GM12878 (cell line): ENCODE measurements around the gene COL1A1. TPM values are rescaled to one million over a fixed set of nuclear protein-coding genes. Genes with fewer than 3 reads are reported as not detected.
A peak's percentile ranks its signal among the peaks of the same experiment; 100 is the strongest.

ENCODE experiments used
- ATF7 ChIP-seq: fragments of 450-650 bp; IDR thresholded peaks from 2 replicates; pipeline ENCODE4 v1.6.1; 2016; ENCODE audit warnings: low read depth, mild to moderate bottlenecking
- BCL11A ChIP-seq: IDR thresholded peaks from 2 replicates; pipeline ENCODE4 v1.6.1; 2011; ENCODE audit warnings: low read depth, low read length
- BHLHE40 ChIP-seq, 2 experiments: fragments of 450-650 bp in 1 of 2; IDR thresholded peaks; 2 replicates each; pipeline ENCODE4 v1.6.1; 2011 to 2017; ENCODE audit warnings: low read depth in 2 of 2, borderline replicate concordance in 1 of 2, improper control_type of control experiment in 1 of 2, low read length in 1 of 2, mild to moderate bottlenecking in 1 of 2
- CHD1 ChIP-seq: IDR thresholded peaks from 2 replicates; pipeline ENCODE4 v1.6.1; 2012; ENCODE audit warnings: low read depth, low read length, improper control_type of control experiment
- ELK1 ChIP-seq: IDR thresholded peaks from 2 replicates; pipeline ENCODE4 v1.6.1; 2012; ENCODE audit warnings: low read depth, low read length, improper control_type of control experiment
- ESRRA ChIP-seq: IDR thresholded peaks from 2 replicates; pipeline ENCODE4 v1.6.1; 2012; ENCODE audit warnings: mild to moderate bottlenecking, low read length, improper control_type of control experiment
- GABPA ChIP-seq: IDR thresholded peaks from 2 replicates; pipeline ENCODE4 v1.6.1; 2014; ENCODE audit warnings: antibody characterized with exemption, low read depth, mild to moderate bottlenecking, inconsistent platforms
- HDAC2 ChIP-seq: fragments of 200-600 bp; sonication (generic); IDR thresholded peaks from 2 replicates; pipeline ENCODE4 v1.6.1; 2017
- IKZF1 ChIP-seq: fragments of 450-650 bp; conservative IDR thresholded peaks from 2 replicates; pipeline ENCODE4 v1.6.1; 2017; ENCODE audit warnings: antibody characterized with exemption, mild to moderate bottlenecking
- IKZF2 ChIP-seq, 2 experiments: fragments of 450-650 bp; IDR thresholded peaks; 2 replicates each; pipeline ENCODE4 v1.6.1; 2017; ENCODE audit warnings: mild to moderate bottlenecking in 2 of 2, moderate library complexity in 2 of 2
- KAT2A ChIP-seq: conservative IDR thresholded peaks from 2 replicates; pipeline ENCODE4 v1.6.1; 2011; ENCODE audit warnings: low read depth, low read length; ENCODE audit not compliant: control insufficient read depth
- NKRF ChIP-seq: fragments of 450-650 bp; conservative IDR thresholded peaks from 2 replicates; pipeline ENCODE4 v1.6.1; 2017; ENCODE audit warnings: mild to moderate bottlenecking, moderate library complexity
- NR2C2 ChIP-seq: IDR thresholded peaks from 2 replicates; pipeline ENCODE4 v1.6.1; 2011; ENCODE audit warnings: borderline replicate concordance, low read depth; ENCODE audit not compliant: control insufficient read depth, insufficient read length
- NRF1 ChIP-seq: conservative IDR thresholded peaks from 2 replicates; pipeline ENCODE4 v1.6.1; 2011; ENCODE audit warnings: mild to moderate bottlenecking, low read depth, low read length, improper control_type of control experiment
- RFX5 ChIP-seq: IDR thresholded peaks from 2 replicates; pipeline ENCODE4 v1.6.1; 2011; ENCODE audit warnings: low read depth, low read length, improper control_type of control experiment
- SPI1 ChIP-seq: IDR thresholded peaks from 2 replicates; pipeline ENCODE4 v1.6.1; 2011; ENCODE audit warnings: low read depth, mild to moderate bottlenecking, low read length, moderate library complexity, borderline replicate concordance; ENCODE audit not compliant: insufficient read depth
- SUZ12 ChIP-seq: fragments of 200-600 bp; sonication (generic); IDR thresholded peaks from one replicate; pipeline ENCODE4 v1.6.1; 2018; ENCODE audit warnings: antibody characterized with exemption, mild to moderate bottlenecking; ENCODE audit not compliant: unreplicated experiment
- TBL1XR1 ChIP-seq: IDR thresholded peaks from 2 replicates; pipeline ENCODE4 v1.6.1; 2012; ENCODE audit warnings: low read depth, low read length, improper control_type of control experiment
- TCF12 ChIP-seq: IDR thresholded peaks from 2 replicates; pipeline ENCODE4 v1.6.1; 2011; ENCODE audit warnings: low read depth, mild to moderate bottlenecking, low read length
- TCF3 ChIP-seq: IDR thresholded peaks from 2 replicates; pipeline ENCODE4 v1.6.1; 2012; ENCODE audit warnings: low read depth, mild to moderate bottlenecking, low read length, borderline replicate concordance; ENCODE audit not compliant: insufficient read depth
- polyA plus RNA-seq, 11 experiments: library from polyadenylated mRNA; depleted of rRNA in 4 of 11; unstranded in 6 of 11; stranded (reverse) in 5 of 11; fragments of >200 nt; fragmentation: Nextera tagmentation in 4 of 11; fragmentation: Illumina TruSeq in 1 of 11; extraction: Ambion mirVana in 4 of 11; extraction: Trizol in 1 of 11; gene quantifications; 1 replicate in 1 of 11; 2 replicates in 10 of 11; pipeline versions ENCODE4 v1.2.1 to v1.2.3, GENCODE V29; 2011 to 2016; ENCODE audit warnings: inconsistent platforms in 2 of 11, missing spikeins in 2 of 11, low read depth in 1 of 11
- total RNA-seq, 4 experiments: library from RNA; depleted of rRNA in 3 of 4; stranded (reverse); fragments of >200 nt in 3 of 4; fragmentation: Illumina TruSeq in 1 of 4; extraction: Trizol in 1 of 4; gene quantifications; 2 replicates each; pipeline versions ENCODE4 v1.2.1 to v1.2.3, GENCODE V29; 2013 to 2021
- TF ChIP-seq, protein P1 (sequence below): fragments of 450-650 bp; IDR thresholded peaks from 2 replicates; pipeline ENCODE4 v1.6.1; 2016; ENCODE audit warnings: mild to moderate bottlenecking
- TF ChIP-seq, protein P2 (sequence below): fragments of 450-650 bp; formaldehyde crosslinking; IDR thresholded peaks from 2 replicates; pipeline ENCODE4 v1.4.0; 2020; ENCODE audit warnings: mild to moderate bottlenecking, moderate library complexity

COL1A1 gene
- total and polyA plus RNA-seq, 10 of the 15 experiments (the other 5 are each of a cell fraction or from before 2014, with no cell fraction given), result 0.18 to 7.7 (median 2.3) TPM

DNA sequence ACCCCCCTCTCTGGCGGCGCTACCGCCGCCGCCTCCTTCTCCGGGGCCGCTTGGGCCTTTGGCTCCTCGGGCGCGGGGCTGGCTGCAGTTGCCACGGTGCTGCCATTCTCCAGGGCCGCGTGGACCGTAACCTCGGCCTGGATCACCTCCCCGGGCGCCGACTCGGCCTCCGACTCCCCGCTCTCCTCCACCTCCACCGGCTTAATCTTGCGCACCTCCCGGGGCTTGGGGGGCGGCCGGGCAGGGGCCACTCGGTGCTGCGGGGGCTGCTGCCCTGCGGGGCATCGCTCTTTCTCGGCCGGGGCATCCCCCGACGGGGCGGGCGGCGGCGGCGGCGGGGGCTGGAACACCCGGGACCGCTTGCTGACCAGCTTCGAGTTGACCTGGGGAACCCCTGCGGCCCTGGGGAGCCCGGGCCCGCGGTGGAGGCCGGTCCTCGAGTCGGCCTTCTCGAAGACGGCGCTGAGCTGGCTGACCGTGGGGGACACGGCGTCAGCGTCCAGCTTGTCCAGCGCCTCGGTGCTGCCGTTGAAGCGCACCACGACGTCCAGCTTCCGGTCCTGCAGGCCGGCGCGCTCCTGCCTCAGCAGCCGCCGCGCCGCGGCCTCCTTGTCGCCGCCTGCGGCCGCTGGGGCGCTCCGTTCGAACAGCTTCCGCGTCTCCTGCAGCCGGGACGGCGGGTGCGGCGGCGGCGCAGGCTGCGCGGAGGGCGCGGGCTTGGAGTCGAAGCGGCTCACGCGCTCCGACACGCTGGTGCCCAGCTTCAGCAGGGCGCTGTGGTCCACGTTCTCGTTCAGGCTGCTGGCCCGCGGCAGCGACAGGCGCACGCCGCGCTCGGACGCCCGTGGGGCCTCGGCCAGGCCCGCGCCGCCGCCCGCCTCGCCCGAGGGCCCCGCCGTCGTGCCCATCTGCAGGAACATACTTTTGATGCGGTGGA, 51.7 kb downstream of the COL1A1 start (continued):
- TF ChIP-seq NKRF (no peak; the same call in none of the 2 replicates), TCF3 (0 out of 2 replicates have a peak, but pooled peaks have one; percentile 11), BCL11A (0 out of 2 replicates have a peak, but pooled peaks have one; percentile 21), RFX5 (no peak), NR2C2 (no peak), ATF7 (no peak), BHLHE40 (IDR thresholded peaks at IDR 0.05; ENCODE audit: borderline replicate concordance in 1 of 2, low read depth in 2 of 2, low read length in 1 of 2) (peak; percentile 7 to 58; a peak in 1 of 4 replicates), IKZF2 (IDR thresholded peaks at IDR 0.05) (no peak), HDAC2 (no peak), IKZF1 (peak; percentile 62), SPI1 (no peak), SUZ12 (no peak), NRF1 (no peak), CHD1 (peak; percentile 68; the same call in 1 of the 2 replicates), TCF12 (no peak), TBL1XR1 (peak; percentile 25; the same call in 1 of the 2 replicates), ESRRA (no peak), KAT2A (no peak), GABPA (no peak), ELK1 (no peak)
- TF ChIP-seq, protein P1, sequence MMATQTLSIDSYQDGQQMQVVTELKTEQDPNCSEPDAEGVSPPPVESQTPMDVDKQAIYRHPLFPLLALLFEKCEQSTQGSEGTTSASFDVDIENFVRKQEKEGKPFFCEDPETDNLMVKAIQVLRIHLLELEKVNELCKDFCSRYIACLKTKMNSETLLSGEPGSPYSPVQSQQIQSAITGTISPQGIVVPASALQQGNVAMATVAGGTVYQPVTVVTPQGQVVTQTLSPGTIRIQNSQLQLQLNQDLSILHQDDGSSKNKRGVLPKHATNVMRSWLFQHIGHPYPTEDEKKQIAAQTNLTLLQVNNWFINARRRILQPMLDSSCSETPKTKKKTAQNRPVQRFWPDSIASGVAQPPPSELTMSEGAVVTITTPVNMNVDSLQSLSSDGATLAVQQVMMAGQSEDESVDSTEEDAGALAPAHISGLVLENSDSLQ, result no peak
- TF ChIP-seq, protein P2, sequence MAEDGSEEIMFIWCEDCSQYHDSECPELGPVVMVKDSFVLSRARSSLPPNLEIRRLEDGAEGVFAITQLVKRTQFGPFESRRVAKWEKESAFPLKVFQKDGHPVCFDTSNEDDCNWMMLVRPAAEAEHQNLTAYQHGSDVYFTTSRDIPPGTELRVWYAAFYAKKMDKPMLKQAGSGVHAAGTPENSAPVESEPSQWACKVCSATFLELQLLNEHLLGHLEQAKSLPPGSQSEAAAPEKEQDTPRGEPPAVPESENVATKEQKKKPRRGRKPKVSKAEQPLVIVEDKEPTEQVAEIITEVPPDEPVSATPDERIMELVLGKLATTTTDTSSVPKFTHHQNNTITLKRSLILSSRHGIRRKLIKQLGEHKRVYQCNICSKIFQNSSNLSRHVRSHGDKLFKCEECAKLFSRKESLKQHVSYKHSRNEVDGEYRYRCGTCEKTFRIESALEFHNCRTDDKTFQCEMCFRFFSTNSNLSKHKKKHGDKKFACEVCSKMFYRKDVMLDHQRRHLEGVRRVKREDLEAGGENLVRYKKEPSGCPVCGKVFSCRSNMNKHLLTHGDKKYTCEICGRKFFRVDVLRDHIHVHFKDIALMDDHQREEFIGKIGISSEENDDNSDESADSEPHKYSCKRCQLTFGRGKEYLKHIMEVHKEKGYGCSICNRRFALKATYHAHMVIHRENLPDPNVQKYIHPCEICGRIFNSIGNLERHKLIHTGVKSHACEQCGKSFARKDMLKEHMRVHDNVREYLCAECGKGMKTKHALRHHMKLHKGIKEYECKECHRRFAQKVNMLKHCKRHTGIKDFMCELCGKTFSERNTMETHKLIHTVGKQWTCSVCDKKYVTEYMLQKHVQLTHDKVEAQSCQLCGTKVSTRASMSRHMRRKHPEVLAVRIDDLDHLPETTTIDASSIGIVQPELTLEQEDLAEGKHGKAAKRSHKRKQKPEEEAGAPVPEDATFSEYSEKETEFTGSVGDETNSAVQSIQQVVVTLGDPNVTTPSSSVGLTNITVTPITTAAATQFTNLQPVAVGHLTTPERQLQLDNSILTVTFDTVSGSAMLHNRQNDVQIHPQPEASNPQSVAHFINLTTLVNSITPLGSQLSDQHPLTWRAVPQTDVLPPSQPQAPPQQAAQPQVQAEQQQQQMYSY (CRISPR knock-in tag), result no peak
